ENCODE measurements around the gene SGMS1. TPM values are rescaled to one million over a fixed set of nuclear protein-coding genes. Genes with fewer than 3 reads are reported as not detected.

SGMS1 gene
- total and polyA plus RNA-seq, 2 donors (not counting 3 experiments of a cell fraction or from before 2014, with no cell fraction given) = 9.7 to 23.7 TPM

- Histone ChIP-seq H3K4me3 (replicated peaks in 1 of 3; ENCODE audit: insufficient read depth in 1 of 3, low read depth in 1 of 3, low read length in 3 of 3) (no peak overlapping the region), H3K27ac (ENCODE audit: insufficient read depth, low read depth, low read length) (no peak overlapping the region), H3K9me1 (replicated peaks; ENCODE audit: control insufficient read depth, extremely low read depth, insufficient read depth, low read length) (no peaks in the 10 kb centered on the region), H4K20me1 (replicated peaks; ENCODE audit: control insufficient read depth, extremely low read depth, insufficient read depth, low read length) (no peaks in the 10 kb centered on the region), H3K4me2 (ENCODE audit: insufficient read depth, low read length) (no peak overlapping the region), H3K79me2 (ENCODE audit: control insufficient read depth, insufficient read depth, low read length) (no peaks in the 10 kb centered on the region), H3K36me3 (ENCODE audit: control insufficient read depth in 2 of 2, extremely low read depth in 1 of 2, insufficient read depth in 2 of 2, low read length in 2 of 2) (peaks cover 0 to 2% of the 10 kb centered on the region in 2 experiments), H3K4me1 (ENCODE audit: control insufficient read depth, extremely low read depth, insufficient read depth, low read length) (no peaks in the 10 kb centered on the region), H3K9ac (replicated peaks; ENCODE audit: extremely low read depth, insufficient read depth, low read length) (no peak overlapping the region), H2AFZ (ENCODE audit: low read depth, low read length) (no peak overlapping the region), H3K27me3 (ENCODE audit: control insufficient read depth in 2 of 2, insufficient read depth in 2 of 2, low read length in 2 of 2) (no peaks in the 10 kb centered on the region), H3K9me3 (replicated peaks; ENCODE audit: control insufficient read depth, insufficient read depth, low read length) (no peaks in the 10 kb centered on the region)
- dilution Hi-C loops (cut with MboI; ENCODE audit: extremely low pct_ligation_motif_present, low sequenced_read_pairs) = no loop called here
- ChIA-PET POLR2A (interaction anchor here (0.6 kb wide), 1 partner anchor 37 kb away, joined by 7 read pairs; no protein-coding TSS in a partner anchor), CTCF (interaction anchor here (1.2 to 2.0 kb wide), 3 partner anchors 10 to 161 kb away, joined by 4 to 5 read pairs (median 5); no protein-coding TSS in a partner anchor)
- BruUV-seq (replicated peaks) = no TSS peak
- FAIRE-seq (no peak), DNase-seq (ENCODE audit: low read depth, low spot score) (no peak)
- intact Hi-C loops (cut with micrococcal nuclease) = no loop called here
- no peak for TF ChIP-seq POLR2AphosphoS5 (IDR thresholded peaks at IDR 0.05; ENCODE audit: insufficient read depth, low read depth, low read length)
- TF ChIP-seq EZH2 (IDR thresholded peaks at IDR 0.05; ENCODE audit: borderline replicate concordance, low read depth, low read length, severe bottlenecking) = no peak
Observed at GRCh38 chr10:50461123-50461522, 162.6 kb downstream of the SGMS1 start.

DNA sequence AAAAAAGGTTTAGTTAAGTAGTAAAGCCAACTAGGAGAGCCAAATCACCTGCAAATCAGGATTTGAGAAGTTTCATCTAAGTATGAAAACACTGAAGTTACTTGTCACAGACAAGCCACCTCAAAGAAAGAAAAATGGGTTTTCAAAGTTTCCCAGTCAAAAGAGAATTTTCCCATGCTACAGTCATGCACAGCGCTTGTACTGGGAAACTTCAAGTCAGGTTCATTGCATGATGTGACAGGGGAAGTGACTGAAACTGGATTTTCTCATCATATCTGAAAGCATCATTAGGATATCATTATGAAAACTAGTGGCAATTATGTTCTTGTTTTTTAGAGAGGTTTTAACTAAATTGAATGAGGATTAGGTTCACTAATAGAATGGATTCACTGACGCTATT, 167.0 kb downstream of the SGMS1 start:
- Histone ChIP-seq H3K9me3 (replicated peaks; ENCODE audit: control insufficient read depth, insufficient read depth, low read length) (no peaks in the 10 kb centered on the region), H3K4me2 (ENCODE audit: insufficient read depth, low read length) (no peak overlapping the region), H2AFZ (ENCODE audit: low read depth, low read length) (no peak overlapping the region), H3K4me1 (ENCODE audit: control insufficient read depth, extremely low read depth, insufficient read depth, low read length) (no peaks in the 10 kb centered on the region), H3K4me3 (replicated peaks in 1 of 3; ENCODE audit: insufficient read depth in 1 of 3, low read depth in 1 of 3, low read length in 3 of 3) (no peak overlapping the region), H3K27me3 (ENCODE audit: control insufficient read depth in 2 of 2, insufficient read depth in 2 of 2, low read length in 2 of 2) (no peaks in the 10 kb centered on the region), H3K79me2 (ENCODE audit: control insufficient read depth, insufficient read depth, low read length) (no peaks in the 10 kb centered on the region), H4K20me1 (replicated peaks; ENCODE audit: control insufficient read depth, extremely low read depth, insufficient read depth, low read length) (no peaks in the 10 kb centered on the region), H3K27ac (ENCODE audit: insufficient read depth, low read depth, low read length) (no peak overlapping the region), H3K36me3 (ENCODE audit: control insufficient read depth in 2 of 2, extremely low read depth in 1 of 2, insufficient read depth in 2 of 2, low read length in 2 of 2) (peaks cover 0 to 2% of the 10 kb centered on the region in 2 experiments), H3K9ac (replicated peaks; ENCODE audit: extremely low read depth, insufficient read depth, low read length) (no peak overlapping the region), H3K9me1 (replicated peaks; ENCODE audit: control insufficient read depth, extremely low read depth, insufficient read depth, low read length) (no peaks in the 10 kb centered on the region)
- DNase-seq (ENCODE audit: low read depth, low spot score) (no peak), FAIRE-seq (no peak)
- TF ChIP-seq, protein P1, sequence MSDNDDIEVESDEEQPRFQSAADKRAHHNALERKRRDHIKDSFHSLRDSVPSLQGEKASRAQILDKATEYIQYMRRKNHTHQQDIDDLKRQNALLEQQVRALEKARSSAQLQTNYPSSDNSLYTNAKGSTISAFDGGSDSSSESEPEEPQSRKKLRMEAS (IDR thresholded peaks at IDR 0.05; ENCODE audit: insufficient read depth, insufficient read length) = no peak
- no peak for TF ChIP-seq GATA2 (IDR thresholded peaks at IDR 0.05; ENCODE audit: insufficient read depth, insufficient read length, low read depth, low read length)
- no peak for TF ChIP-seq JUN (IDR thresholded peaks at IDR 0.05; ENCODE audit: borderline replicate concordance, insufficient read depth, insufficient read length, low read depth)
- no peak for TF ChIP-seq MYC (IDR thresholded peaks at IDR 0.05; ENCODE audit: low read depth, low read length)
- no peak for TF ChIP-seq EZH2 (IDR thresholded peaks at IDR 0.05; ENCODE audit: borderline replicate concordance, low read depth, low read length, severe bottlenecking)
- no peak for TF ChIP-seq CTCF (IDR thresholded peaks at IDR 0.05; ENCODE audit: extremely low read depth in 1 of 2, insufficient read depth in 1 of 2, low read depth in 1 of 2, low read length in 2 of 2)
- no peak for TF ChIP-seq FOS (IDR thresholded peaks at IDR 0.05; ENCODE audit: borderline replicate concordance, insufficient read depth, low read length)
- dilution Hi-C loops (cut with MboI; ENCODE audit: extremely low pct_ligation_motif_present, low sequenced_read_pairs) (no loop called here), intact Hi-C loops (cut with micrococcal nuclease) (no loop called here)
- ChIA-PET POLR2A (no interaction called here), CTCF (no interaction called here)
- BruUV-seq (replicated peaks) = no TSS peak

Data from endothelial cell of umbilical vein (primary cell).